NCI-H1694 treated with DMSO at 0.1 percent for 48 hours (cell line): ENCODE measurements around the gene ACSF3.
"Not testable (repeated sequence)": the region's sequence is repeated elsewhere in the genome, so short reads cannot be mapped to it uniquely, and the experiment has no call there.

Source experiments
- DNase-seq: peaks from one replicate; lab custom pipeline; 2025; lab: John Stamatoyannopoulos, UW

Gene ACSF3

DNA sequence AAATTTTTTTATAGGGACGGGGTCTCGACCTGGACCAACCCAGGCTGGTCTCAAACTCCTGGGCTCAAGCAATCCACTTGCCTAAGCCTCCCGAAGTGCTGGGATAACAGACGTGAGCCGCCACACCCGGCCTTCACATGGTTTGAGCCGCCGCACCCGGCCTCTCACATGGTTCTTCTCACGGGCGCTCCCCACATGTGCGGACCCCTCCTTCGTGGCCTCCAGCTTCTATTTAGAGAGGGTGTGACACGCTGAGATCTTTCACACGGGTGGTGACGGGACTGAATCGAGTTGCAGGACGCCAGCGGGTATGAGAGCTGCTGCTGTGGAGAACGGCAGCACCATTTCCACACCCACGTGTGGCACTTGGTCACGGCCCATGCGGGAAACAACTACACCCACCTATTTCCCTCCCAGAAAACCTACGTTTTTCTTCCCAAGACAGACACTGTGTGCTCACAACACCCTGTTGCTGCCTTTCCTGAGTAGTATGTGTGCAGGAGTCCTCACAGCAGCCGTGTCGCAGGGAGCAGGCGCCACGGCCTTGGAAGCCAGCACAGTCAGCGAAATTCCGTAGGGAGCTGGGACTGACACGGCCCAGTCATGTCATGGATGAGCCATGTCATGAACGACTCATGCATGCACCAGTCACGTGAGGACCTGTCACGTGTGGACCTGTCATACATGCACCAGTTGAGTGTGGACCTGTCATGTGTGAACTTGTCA lies 20.1 kb upstream of the ACSF3 start:
- no peak for DNase-seq

DNA sequence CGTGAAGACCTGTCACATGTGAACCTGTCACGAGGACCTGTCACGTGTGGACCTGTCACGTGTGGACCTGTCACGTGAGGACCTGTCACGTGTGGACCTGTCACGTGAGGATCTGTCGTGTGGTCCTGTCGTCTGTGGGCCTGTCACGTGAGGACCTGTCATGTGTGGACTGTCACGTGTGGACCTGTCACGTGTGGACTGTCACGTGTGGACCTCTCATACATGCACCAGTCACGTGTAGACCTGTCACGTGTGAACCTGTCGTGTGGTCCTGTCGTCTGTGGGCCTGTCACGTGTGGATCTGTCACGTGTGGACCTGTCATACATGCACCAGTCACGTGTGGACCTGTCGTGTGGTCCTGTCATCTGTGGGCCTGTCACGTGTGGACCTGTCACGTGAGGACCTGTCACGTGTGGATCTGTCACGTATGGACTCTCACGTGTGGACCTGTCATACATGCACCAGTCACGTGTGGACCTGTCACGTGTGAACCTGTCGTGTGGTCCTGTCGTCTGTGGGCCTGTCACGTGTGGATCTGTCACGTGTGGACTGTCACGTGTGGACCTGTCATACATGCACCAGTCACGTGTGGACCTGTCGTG lies 19.5 kb upstream of the ACSF3 start:
- DNase-seq = not testable (repeated sequence)

DNA sequence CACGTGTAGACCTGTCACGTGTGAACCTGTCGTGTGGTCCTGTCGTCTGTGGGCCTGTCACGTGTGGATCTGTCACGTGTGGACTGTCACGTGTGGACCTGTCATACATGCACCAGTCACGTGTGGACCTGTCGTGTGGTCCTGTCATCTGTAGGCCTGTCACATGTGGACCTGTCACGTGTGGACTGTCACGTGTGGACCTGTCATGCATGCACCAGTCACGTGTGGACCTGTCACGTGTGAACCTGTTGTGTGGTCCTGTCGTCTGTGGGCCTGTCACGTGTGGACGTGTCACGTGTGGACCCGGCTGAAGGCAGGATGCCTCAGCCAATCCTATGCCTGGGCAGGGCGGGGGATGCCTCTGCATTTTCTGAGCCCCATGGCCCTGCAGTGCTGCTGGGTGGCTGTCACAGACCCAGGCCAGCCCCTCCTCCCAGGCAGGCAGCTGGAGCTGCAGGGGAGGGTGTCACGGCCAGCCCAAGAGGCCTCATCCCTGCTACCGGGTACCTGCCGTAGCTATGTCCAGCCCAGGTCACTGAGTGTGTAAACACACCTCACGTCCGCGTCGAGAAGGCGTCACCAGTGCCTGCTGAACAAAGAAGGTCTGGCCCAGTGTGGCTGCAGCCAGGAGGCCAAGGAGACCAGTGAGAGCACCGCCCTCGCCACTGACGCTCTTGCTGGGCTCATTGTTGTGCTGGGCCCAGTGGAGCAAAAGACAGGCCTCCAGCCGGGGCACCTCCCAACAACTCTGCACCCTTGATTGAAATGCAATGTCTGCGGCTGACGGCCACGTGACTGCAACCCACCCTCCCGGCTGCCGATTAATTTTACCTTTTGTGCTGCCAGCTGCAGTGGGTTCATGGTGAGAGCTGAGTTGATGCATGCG lies 18.6 kb upstream of the ACSF3 start:
- DNase-seq = no peak

DNA sequence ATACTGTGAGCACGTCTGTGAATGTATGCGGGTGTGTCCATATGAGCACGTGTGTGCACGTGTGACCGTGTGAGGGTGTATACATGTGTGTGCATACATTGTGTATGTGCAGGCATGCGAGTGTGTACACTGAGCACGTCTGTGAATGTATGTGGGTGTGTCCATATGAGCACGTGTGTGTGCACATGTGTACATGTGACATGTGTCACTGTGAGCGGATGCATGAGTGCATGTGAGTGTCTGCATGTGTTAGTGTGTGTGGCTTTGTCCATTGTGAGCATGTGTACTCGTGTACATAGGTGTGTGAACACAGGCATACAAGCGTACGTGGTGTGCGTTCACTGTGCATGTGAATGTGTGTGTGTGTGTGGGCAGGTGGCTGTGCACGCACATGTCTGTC lies 17.5 kb upstream of the ACSF3 start:
- DNase-seq = no peak

DNA sequence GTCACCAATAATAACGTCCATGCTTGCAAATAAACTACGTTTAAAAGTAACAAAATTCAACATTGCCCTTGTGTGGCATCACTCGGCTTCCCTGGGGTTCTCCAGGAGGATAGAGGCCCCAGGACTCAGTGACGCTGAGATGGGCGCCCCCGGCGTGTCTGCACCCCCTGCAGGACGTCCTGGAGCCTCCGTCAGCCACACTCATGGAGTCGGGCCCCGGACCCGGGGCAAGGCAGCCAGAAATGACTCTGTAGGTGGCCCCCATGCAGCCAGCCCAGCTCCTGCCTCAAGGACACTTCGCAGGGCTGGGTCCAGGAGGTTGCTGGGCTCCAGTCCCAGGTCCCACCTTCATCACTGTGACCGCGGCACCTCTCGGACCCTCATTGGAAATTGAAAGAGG lies 16.6 kb upstream of the ACSF3 start:
- DNase-seq = no peak

DNA sequence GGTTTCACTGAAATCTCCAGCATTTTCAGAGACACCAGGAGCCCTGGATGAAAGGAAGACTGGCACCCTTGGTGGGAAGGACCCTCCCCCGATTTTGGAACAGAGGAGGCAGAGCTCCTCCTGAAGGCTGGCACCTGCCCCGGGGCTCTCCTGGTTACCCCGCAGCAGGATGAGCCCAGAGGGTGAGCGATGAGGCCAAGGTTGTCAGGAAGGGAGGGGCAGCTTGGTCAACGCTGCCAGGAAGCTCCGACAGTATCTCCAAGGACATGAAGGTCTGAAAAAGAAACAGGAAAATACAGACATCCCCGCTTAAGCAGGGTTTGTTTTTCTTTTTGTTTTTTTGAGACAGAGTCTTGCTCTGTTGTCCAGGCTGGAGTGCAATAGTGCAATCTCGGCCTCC lies 15.5 kb upstream of the ACSF3 start:
- DNase-seq = no peak

DNA sequence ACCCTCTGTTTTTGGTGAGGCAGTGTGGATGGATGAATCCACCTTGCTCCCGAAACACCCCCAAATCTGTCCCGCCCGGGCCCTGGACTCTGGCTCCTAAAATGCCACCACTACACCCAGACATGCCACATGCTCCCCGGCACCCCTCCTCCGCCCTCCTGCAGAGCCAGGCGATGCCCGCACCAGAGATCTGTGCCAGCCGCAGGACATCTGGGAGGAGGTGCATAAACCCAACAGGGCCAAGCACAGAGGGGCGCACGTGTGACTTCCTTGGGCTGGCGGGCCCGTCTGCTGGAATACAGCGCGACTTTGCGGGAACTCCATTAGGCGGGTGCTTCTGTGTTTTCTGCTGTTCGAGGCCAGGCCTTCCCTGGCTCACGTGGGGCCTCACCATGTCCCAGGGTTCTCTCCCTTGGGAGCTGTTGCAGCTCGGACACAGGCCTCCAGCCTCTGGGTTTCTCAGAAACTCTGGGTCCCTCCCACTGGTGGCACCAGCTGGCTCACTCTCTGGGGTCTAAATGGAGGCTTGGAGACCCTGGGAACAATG lies 14.1 kb upstream of the ACSF3 start:
- no peak for DNase-seq

DNA sequence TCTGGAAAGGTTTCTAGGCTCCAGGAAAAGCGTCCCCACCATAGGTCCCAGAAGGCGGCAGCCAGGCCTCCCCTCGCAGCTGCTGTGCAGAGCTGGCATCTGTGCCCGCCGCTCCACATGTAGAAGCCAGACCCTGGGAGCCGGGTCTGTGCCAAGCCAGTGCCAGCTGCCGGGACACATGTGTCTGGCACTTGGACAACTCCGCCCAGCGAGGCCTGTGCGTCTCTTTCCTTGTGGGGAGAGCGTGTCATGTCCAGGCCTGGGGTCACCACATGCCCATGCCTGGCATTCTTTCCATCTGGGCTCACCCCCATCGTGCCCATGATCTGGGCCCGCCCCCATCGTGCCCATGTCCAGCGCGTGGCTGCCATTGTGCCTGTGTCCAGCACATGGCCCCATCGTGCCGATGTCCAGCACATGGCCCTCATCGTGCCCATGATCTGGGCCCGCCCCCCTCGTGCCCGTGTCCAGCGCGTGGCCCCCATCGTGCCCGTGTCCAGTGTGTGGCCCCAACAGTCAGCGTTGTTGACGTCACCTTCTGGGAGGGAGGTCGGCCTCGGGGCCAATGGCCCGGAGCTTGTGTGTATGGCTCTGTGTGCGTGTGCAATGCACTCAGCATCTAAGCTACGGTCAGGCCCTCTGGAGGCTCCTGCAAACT lies 13.3 kb upstream of the ACSF3 start:
- DNase-seq = peak; percentile 58

DNA sequence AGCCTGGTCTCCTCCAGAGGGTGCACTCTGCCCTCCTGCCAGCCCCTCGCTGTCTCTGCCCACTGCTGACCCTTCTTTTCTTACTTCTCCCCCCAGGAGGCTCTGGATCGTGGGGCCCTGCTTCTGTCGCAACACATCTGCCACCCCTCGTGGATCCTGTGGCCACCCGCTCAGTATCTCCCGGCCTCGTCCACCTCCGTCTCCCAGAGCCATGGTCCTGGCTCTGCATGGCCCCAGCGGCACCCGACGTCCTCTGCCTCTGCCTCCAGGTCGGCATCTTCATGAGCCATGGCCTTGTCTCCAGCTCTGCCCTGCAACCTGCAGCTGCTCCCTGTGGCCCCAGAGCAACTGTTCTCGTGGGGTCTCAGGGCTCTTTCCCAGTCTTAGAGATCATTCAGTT lies 12.1 kb upstream of the ACSF3 start:
- DNase-seq = no peak

DNA sequence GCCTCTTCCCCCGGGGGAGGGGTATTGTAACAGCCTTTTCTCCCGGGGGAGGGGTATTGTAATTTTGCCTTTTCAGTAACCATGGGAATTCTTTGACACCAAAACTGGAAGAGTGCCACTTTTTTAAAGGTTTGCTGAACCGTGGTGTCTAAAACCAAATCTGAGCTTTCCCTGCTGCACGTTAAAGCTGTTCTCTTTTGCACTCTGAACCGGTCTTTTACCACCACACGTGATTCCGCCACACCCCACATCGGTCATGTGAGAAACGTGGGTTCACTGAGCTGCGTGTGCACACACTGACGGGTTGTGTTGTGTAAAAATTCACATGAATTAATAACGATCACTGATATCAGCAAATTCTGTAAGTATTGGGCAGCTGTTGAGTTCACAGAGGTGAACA lies 9.2 kb upstream of the ACSF3 start:
- DNase-seq = peak; percentile 28

DNA sequence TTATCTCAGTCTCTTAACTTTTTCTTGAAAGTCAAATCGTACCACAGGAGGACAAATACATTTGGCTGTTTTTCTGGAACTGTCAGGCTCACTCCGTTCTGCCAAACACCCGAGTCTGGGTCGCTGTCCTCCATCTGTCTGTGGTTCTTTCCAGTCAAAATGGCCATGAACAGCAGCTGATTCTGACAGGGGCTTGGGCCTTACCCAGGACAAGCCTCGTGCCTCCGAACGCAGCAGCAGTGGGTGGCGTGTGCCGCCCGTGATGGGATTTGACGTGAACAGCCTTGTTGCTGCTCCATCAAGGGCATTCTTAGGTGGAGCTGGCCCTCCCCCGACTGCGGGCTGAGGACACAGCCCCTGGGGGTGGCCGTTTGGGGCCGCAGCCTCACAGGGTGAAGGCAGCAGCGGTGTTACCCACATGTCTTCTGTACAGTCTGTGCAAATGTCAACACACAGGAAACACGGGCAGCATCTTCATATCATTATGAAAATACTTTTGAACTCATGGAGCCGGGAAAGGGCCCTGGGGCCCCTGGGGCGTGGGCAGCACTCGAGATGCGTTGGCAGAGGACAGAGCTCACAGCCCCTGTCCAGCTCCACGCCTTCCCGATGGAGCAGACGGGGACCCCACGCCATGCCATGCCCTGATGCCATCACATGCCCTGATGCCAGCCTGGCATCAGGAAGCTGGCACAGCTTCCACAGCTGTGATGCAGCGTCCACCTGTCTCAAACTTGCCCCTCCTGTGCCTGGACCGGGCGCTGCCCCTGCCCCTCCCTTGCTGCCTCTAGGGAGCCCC lies 8.6 kb upstream of the ACSF3 start:
- no peak for DNase-seq

DNA sequence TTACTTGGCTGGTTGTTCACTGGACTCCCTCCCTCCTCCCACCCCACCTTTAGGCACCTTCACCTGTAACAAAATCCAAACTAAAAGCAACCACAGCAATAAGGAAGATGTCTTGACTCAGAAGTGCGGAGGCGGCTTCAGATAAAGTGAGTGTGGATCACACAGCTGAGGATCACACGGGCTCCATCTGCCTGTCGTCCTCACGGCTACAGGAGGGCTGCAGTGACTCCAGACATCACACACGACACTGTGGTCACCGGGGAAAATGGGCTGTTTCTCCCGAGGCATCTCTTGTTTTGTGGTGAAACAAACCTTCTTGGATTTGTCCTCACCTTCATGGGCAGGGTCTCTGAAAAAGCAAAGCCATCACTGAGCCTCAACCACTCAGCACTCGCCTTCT lies 7.9 kb upstream of the ACSF3 start:
- DNase-seq = no peak

DNA sequence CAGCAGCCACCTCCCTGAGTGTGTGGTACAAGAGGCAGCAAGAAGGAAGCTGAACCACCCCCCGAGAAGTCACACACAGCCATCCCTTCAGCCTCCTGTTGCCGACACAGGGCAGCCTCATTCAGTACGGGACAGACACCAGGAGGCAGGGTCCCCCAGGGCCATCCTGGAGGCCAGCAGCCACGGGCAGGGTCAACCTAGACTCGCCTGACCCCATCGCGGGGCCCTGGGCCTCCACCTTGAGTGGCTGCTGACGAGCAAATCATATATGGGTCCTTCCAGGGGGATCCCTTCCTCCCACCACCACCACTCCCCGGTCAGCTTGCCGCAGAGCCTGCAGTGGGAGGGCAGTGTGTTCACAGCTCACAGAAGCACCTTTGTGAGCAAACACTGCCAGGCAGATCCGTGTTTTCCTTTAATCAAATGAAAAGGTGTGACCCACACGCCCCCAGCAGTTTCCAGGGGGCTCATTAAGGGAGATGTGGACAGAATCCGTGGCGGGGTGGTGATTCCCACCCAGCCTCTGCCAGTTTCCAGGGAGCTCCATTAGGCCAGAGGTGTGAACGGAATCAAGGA lies 5.6 kb upstream of the ACSF3 start:
- no peak for DNase-seq

DNA sequence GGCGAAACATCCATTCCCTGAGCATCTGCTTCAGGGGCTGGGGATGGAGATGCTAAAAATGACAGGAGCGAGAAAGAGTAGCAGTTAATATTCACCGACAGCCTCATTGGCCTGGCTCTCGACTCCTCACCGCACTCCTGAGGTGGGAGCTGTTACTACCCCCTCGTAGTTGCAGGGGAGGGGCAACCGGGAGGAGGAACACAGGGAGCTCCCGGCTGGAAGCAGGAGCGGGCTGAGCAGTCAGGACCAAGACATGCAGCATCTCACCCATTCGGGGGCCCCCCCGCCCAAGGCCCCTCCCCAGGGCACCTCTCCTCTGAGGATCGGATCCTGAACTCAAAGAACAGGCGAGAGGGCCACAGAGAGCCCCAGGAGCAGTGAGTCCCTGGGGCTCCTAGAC lies 4.5 kb upstream of the ACSF3 start:
- DNase-seq = no peak

DNA sequence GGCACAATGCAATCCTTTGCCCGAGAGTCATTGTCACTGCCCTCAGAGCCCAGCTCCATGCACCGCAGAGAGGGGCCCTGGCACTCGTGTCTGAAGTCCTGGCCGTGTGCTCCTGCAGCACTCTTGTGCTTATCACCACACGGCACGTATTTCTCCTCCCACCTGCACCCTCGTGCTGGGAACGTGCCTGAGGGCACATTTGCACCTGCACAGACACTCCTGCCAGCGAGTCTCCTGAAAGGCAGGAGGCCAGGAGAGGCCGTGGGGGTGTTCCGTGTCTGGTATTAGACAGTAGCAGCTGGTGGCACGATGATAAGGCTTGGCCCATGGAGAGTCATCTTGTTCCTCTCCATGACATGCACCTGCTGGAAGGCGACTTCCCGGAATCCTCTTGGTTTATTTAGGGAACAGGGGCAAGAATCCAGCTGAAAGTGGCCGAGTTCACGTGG lies 3.4 kb upstream of the ACSF3 start:
- DNase-seq = no peak

DNA sequence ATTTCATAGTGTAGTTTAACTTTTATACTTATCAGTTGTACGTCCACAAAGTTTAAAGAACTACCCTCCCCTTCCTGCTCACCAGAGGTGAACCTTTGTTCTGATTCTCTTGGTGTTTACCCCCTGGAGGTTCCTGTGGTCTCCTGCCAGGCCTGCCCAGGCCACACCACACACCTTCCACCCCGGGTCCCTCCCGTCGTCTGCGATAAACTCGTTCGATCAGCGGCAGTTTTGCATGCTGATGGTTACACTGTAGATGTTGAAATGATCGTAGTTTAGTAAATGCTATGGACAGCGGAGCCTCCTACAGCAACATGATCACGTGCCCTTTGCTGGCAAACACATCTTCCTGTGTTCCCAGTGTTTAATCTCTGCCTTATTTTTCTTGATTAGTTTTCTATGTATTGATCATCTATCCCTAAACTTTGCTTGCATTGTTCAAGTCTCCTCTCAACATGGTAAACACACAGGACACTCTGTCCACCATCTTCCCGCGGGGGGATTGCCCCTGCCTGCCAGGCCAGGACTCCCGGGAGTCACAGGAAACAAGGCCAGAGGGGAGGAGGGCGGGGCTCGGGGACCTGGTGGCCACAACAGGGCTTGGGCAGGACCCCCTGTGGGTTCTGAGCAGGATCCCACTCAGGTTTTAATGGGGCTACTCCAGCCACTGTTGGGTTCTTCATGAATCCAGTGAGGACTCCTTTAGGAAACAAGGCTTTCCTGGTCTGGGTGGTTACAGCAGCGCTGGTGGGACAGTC lies 2.8 kb upstream of the ACSF3 start:
- DNase-seq = no peak

DNA sequence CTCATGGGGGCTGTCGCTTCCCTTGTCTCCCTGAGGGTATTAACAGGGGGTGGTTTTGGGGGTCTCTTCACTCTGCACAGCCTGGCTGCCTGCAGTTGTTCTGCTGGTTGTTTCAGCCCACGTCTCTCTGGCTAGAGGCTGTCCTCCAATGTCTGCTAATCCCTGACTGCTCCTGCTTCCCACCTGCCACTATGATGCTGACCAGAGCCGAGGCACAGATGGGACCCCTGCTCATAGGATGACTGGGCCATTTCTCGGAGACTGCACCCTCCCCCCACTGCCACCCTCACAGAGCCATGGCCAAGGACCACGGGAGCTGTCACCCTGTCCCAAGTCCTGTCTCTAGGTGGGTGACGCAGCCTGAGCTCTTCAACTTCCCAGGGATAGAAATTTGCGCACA lies 1.6 kb upstream of the ACSF3 start:
- DNase-seq = no peak

DNA sequence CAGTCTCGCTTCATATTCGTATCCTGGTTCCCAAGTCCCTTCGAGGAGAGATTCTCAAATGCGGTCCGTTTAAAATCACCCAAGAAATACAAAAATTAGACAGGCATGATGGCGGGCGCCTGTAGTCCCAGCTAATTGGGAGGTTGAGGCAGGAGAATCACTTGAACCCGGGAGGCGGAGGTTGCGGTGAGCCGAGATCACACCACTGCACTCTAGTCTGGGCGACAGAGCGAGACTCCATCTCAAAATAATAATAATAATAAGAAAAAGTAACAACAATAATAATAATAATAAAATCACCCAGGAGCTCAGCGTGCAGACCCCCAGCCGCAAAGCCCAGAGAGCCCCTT lies 425 bp upstream of the ACSF3 start:
- not testable (repeated sequence) for DNase-seq

DNA sequence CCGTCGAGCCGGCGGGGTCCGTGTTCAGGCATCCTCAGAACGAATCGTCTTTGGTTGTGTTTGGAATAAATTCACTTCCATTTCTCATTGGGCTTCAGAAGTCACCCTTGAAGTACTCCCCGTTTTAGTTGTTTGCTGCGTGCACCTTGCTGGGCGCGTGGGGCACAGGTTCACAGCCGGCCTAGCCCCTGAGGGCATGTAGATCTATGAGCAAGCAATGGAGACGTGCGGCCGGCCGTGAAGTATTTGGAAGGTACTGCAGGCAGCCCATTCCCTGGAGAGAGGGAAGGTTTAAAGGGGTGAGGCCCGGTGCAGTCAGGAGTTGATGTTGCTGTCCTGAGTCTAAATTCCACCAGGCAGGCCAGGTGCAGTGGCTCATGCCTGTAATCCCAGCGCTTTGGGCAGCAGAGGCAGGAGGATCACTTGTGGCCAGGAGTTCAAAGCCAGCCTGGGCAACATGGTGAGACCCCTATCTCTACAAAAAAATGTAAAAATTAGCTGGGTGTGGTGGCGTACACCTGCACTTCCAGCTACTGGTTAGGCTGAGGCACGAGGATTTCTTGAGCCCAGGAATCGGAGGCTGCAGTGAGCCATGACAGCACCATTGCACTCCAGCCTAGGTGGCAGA lies 714 bp downstream of the ACSF3 start:
- no peak for DNase-seq

DNA sequence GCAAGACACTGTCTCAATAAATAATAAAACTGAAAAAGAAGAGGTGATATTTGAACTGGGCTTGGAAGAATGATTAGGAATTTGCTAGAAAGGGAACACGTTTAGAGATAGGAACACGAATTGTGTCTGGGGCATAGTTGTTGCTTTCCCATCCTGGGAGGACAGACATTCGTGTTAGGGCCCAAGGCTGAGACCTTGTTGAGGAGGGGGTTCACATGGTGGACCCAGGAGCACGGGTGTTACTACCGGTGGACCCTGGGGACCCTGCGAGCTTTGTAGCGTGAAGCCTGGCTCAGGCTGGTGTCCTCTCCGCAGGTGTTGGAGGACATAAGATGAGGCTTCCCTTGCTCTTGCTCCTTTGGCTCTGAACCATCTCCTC lies 1.2 kb downstream of the ACSF3 start:
- no peak for DNase-seq
